HG03103 (cell line): Measurements from ENCODE around the gene MAMDC4.
"Not testable (repeated sequence)": the region's sequence is repeated elsewhere in the genome, so short reads cannot be mapped to it uniquely, and the experiment has no call there.

ENCODE experiments used
- ATAC-seq: cut with Tn5 transposase; IDR thresholded peaks from one replicate; pipeline ENCODE4 v1.9.1; 2021; ENCODE audit warnings: low read depth; ENCODE audit not compliant: unreplicated experiment

MAMDC4 gene

DNA sequence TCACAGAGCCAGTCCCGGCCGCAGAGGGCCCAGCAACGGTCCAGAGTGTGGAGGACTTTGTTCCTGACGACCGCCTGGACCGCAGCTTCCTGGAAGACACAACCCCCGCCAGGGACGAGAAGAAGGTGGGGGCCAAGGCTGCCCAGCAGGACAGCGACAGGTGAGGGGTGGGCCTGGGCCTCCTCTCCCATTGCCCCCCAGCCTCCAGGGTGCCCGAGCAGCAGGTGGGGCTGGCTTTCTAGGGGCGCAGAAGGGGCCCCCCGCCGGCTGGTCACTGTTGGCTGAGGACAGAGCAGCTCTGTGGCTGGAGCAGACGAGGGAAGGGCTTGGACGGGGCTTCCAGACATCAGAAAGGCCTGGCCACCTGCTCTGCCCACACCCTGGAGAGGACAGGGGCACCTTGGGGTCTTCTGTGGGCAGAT is 14.3 kb upstream of the MAMDC4 start:
- not testable (repeated sequence) for ATAC-seq

DNA sequence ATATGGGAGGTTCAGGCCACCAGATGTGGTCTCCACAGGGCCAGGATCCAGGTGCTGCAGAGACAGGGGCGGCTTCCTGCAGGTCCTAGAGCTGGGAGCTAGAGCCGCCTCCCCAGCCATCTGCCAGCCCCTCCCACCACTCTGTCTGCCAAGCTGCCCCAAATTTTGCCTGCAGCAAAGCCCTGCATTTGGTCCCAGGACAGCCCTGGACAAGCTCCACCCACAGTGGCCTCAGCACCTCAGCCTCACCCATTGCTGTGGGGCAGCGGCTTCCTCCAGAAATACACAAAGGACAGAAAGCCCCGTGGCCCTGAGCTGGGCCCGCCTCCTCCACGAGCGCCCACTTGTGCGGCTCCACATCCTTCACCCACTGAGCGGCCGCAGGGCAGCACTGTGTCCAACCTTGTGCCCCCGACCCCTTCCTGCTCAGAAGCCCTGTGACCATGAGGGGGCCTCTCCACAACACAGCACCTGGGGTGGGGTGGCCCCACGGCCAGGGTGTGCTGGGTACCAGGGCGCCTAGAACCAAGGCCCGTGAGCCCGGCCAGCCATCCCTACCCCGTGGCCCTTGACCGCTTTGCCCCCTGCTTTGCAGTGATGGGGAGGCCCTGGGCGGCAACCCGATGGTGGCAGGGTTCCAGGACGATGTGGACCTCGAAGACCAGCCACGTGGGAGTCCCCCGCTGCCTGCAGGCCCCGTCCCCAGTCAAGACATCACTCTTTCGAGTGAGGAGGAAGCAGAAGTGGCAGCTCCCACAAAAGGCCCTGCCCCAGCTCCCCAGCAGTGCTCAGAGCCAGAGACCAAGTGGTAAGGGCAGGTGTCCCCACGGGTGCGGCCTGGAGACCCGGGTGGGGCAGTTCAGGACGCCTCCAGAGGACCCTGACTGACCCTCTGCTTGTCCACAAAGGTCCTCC is 13.6 kb upstream of the MAMDC4 start:
- no peak for ATAC-seq

DNA sequence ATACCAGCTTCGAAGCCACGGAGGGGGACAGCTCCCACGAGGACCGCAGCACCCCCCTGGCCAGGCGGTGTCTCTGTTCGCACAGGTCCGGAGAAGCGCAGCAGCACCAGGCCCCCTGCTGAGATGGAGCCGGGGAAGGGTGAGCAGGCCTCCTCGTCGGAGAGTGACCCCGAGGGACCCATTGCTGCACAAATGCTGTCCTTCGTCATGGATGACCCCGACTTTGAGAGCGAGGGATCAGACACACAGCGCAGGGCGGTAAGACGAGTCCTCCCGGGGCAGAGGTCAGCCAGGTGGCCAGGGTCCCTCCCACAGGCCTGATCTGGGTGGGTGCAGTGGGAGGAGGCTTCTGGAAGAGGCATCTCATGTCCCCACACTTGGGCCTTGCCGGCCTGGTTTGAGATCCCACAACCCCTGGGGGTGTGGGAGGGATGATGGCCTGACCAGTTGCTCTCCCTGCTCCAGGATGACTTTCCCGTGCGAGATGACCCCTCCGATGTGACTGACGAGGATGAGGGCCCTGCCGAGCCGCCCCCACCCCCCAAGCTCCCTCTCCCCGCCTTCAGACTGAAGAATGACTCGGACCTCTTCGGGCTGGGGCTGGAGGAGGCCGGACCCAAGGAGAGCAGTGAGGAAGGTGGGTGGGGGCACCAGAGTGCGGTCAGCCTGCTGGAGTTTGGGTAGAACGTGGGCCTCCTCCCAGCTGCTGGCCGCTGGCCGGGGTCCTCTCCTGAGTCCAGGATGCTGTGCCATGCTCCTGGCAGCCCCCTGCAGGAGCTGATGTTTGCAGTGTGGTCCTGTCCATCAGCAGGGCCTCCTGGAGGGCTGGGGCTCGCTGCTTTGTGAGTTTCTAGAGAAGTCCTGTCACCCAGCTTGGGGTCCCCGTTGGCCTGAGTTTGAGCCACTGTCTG is 12.7 kb upstream of the MAMDC4 start:
- ATAC-seq, result no peak

DNA sequence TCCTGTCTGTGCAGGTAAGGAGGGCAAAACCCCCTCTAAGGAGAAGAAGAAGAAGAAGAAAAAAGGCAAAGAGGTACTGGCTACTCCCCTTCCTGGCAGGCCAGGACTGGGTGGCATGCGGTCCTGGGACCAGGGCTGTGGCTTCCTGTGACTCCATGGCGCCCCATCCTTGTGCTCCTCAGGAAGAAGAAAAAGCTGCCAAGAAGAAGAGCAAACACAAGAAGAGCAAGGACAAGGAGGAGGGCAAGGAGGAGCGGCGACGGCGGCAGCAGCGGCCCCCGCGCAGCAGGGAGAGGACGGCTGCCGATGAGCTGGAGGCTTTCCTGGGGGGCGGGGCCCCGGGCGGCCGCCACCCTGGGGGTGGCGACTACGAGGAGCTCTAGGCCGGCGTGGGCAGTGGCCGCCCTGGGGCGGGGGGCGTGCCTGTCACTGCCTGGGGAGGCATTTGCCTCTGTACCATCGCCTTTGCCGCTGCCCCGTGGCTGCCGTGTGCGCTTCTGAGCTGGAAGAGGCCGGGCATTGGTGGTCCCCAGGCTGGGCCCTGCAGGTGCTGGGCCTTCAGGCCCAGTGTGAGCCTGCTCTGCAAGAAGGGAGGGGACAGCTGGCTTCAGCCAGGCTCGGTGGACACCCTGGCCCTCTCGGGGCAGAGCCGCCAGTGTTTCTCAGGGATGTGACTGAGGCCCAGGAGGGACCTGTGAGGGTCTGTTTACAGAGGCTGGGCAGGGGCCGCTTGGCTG is 11.8 kb upstream of the MAMDC4 start:
- ATAC-seq, result no peak

DNA sequence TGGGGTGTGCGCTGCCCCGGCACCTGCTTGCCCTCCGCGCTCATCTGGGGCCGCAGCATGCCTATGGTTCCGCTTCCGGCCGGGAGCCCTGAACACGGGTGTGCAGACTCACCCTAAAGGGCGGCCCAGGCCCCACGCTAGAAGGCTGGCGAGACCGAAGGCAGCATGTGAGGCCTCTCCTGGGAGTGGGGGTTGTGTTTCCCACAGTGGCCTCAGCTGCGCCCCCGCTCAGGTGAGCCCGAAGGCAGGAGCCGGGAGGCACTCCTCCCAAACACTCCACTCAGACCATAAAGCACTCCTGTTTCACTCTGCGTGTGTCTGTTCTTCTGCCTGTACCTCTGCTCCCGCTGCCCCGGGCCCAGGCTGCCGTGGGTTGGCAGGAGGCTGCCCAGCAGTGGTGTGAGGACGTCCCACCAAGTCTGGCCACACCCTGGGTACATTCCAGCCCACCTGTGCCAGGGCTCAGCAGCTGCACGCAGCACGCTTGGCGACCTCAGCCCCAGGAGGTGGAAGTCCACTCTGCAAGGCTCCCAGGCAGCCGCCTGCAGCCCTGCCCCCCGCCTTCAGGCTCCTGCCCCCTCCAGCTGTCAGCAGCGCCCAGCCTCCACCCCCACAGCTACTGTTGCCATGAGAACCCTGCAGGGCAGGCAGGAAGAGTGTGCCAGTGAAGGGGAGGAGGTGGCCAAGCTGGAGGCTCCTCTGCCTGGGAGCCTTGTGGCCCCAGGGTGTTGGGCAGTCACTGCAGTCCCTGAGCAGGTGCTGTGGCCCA is 11.1 kb upstream of the MAMDC4 start:
- no peak for ATAC-seq

DNA sequence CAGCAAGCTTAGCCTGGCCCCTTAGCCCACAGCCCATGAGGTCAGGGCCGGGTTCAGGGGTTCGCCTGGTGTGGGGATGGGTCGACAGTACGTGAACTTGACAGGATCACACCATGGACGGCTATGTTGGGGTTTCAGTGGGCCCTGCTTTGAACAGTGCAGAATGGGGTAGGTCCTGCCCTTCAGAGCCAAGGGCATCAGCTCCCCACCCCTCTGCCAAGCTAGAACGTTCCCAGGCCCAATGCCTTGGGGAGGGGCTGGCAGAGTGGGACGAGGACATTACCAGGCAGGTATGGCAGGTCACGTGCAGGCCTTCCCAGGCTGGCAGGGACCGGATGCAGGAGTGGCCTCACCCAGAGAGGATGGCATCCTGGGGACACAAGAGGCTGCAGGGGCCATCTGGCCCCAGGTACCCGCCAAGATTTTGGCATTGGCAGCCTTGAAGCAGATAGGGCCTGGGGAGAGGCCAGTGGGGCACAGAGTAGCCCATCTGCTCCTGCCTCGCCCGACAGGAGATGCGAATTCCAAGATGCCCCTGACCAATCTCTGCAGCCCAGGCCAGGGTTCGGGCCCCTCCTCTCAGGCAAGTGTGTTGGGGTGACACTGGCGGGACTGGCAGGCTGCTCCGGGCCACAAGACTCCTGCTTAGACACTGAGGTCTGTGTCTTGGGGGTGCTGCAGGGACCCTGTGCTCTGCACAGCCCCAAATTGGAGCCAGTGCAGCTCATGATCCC is 10.3 kb upstream of the MAMDC4 start:
- not testable (repeated sequence) for ATAC-seq

DNA sequence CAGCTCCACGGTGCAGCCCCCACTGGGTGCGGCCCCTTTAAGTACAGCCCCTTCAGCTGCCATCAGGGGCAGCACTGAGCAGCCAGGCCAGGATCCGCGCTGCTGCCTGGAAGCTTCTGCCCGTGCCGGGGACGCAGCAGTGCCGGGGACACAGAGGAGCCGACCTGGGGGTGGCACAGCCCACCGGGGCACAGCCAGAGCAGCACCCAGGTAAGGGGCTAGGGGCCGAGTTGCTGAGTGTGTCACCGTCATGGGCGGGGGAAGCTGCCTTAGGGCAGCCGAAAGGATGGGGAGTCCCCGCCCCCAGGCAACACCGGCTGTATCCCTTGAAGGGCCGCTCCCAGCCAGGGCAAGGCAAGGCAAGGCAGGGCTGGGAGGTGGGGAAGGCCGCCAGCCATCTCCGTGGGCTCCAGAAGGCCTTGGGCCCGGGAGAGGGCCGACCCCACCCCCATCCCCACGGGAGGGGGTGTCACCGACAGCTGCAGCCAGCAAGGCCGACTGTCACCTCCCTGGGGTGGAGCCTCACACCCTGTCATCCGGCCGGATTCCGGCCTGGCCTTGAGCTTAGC is 9.7 kb upstream of the MAMDC4 start, which contains the start of gene AJM1:
Gene AJM1, plus strand, starts transcription at position 99 of the 569 bp plus-strand sequence. CDS start 1,937 bp downstream, outside the sequence.
- ATAC-seq, result peak; percentile 62

DNA sequence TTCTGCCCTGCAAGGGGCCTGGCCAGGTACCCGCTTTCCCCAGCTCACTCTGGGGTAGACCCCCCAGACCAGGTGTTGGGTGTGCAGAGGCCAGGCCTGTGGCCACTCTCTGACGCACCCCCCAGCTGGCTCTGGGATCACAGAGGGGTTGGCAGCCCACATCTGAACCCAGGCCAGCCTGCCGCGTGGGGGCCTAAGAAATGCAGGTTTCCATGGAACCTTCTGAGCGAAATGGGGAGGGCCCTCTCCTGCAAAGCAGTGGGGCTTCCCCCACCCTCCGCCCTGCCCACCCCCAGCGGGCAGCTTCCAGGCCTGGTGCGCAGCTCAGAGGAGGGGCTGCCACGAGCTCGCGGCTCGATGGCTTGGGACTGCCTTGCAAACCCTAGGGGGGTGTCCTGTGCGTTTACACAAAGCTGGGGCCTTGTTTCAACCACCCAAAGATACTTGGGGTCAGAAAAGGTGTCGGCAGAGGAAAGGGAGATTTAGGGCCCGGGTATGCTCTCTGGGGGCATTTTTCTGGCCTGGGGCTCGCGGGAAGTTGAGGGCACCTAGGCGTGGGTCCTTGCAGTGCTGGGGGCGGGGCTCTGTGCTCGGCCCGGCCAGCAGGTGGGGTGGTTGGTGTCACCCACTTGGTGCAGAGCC is 8.9 kb upstream of the MAMDC4 start:
- ATAC-seq, result not testable (repeated sequence)

DNA sequence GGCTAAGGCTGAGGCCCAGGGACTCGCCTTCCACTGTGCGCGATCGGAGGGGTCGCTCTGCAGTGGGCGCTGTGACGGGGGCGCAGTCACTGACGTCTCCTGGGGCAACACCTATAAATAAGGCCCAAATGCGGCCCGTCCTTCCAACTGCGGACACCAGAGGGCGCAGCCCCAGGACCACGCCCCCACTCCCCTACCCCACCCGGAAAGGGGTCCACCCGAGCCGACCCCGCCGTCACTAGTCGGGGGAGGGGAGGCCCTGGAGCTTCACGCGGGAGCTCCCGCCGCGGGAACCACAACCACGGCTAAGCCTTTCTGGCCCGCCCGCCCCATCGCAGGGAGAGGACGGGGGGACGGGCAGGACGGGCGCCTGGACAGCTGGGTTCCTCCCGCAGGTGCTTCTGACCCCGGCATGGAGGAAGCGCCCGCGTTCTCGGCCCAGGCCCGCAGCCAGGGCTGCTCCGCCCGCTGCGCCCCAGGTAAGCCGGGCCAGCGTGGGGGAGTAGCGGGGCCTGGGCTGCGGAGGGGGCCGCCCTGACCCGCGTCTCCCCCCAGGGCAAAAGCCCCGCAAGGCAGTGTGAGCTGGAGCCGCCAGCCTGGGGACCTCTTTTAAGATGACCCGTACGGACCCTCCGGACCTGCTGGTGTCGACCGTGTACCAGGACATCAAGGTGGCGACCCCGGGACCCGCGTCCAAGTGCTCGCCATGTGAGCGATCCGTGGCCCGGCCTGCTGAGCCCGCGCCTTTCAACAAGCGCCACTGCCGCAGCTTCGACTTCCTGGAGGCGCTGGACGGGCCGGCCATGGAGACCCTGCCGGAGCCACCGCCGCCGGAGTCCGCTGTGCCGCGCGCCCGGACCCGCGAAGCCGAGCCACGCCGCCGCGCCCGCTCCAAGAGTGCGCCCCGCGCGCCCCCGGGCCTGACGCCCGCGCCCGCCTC is 8.1 kb upstream of the MAMDC4 start:
- ATAC-seq, result not testable (repeated sequence)

DNA sequence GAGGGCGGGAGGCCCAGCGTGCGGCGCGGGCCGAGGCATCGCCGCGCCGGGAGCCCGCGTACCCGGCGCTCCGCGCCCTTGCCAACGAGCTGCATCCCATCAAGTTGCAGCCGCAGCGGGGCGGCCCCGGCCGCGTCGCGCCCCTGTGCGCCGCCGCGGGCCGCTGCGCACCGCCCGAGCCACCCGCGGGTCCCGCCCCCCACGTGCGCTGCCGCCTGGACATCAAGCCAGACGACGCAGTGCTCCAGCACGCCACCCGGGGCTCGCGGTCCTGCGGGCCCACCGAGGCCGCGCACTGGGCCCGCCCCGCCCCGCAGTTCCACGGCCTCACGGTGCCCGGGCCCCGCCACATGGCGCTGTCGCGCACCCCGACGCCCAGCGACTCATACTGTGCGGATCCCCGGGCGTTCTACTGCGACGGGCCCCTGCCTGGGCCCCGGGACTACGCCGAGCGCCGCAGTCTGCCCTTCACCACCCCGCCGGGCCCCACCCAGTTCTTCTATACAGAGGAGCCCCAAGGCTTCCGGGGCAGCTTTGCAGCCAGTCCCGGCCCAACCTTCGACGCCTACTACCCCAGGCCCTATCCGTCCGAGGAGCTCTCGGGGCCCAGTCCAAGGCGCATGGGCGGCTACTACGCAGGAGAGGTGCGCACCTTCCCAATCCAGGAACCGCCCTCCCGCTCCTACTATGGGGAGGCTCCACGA is 7.2 kb upstream of the MAMDC4 start:
- ATAC-seq, result no peak

DNA sequence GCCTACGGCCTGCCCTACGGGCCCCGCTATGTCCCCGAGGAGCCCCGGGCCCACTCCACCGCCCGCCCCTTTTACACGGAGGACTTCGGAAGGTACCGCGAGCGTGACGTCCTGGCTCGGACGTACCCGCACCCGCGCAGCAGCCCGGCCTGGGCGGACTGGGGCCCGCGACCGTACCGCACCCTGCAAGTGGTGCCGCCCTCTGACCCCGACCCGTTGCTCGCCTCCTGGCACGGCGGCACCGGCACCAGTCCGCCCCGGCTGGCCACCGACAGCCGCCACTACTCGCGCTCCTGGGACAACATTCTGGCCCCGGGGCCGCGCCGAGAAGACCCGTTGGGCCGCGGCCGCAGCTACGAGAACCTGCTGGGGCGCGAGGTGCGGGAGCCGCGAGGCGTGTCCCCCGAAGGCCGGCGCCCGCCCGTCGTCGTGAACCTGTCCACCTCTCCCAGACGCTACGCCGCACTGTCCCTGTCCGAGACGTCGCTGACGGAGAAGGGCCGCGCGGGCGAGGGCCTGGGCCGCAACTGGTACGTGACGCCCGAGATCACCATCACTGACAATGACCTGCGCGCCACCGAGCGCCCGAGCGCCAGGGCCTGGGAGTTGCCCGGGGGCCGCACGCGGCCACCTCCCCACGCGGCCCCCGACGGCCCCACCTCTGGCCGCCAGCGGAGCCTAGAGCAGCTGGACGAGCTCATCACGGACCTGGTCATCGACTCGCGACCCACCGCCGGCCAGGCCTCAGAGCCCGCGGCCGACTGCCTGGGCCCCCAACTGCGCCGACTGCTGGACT is 6.5 kb upstream of the MAMDC4 start:
- no peak for ATAC-seq

DNA sequence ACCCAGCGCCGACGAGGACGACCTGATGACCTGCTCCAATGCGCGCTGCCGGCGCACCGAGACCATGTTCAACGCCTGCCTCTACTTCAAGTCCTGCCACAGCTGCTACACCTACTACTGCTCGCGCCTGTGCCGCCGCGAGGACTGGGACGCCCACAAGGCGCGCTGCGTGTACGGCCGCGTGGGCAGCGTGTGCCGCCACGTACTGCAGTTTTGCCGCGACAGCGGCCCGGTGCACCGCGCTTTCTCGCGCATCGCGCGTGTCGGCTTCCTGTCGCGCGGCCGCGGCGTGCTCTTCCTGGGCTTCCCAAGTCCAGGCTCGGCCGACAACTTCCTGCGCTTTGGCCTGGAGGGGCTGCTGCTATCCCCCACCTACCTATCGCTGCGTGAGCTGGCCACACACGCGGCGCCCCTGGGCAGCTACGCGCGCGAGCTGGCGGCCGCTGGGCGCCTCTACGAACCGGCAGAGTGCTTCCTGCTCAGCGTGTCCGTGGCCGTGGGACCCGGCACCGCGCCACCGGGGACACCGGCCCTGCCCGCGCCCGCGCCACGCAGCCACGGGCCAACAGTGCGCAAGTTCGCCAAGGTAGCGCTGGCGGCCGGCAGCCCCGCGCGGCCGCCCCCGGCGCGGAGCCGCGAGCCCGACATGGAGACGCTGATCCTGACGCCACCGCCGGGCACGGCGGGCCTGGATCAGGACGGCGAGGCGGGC is 5.6 kb upstream of the MAMDC4 start:
- no peak for ATAC-seq

DNA sequence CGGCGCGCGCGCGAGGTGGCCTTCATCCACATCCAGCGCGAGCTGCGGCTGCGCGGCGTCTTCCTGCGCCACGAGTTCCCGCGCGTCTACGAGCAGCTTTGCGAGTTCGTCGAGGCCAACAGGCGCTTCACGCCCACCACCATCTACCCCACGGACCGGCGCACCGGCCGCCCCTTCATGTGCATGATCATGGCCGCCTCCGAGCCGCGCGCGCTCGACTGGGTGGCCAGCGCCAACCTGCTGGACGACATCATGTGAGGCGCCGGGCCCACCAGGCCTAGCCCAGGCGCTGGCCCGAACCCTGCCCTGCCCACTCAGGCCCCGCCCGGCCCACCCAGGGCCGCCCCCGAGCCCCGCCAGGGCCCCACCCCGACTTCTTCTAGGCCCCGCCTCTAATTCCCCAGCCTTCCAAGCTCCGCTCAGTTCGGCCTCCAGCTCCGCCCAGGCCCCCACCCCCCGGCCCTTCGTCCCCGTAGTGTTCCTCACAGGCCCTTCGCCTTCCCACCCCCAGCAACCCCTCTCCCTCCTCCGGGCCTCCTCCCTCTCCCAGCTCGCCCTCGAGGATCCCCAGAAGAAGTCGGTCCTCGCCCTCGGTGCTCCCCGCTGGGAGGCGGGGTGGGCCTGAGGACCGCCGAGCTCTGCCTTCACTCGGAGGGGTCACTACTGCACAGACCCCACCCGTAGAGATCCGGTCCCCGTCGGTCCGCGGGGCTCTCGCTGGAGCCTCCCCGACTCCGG is 4.9 kb upstream of the MAMDC4 start:
- no peak for ATAC-seq

DNA sequence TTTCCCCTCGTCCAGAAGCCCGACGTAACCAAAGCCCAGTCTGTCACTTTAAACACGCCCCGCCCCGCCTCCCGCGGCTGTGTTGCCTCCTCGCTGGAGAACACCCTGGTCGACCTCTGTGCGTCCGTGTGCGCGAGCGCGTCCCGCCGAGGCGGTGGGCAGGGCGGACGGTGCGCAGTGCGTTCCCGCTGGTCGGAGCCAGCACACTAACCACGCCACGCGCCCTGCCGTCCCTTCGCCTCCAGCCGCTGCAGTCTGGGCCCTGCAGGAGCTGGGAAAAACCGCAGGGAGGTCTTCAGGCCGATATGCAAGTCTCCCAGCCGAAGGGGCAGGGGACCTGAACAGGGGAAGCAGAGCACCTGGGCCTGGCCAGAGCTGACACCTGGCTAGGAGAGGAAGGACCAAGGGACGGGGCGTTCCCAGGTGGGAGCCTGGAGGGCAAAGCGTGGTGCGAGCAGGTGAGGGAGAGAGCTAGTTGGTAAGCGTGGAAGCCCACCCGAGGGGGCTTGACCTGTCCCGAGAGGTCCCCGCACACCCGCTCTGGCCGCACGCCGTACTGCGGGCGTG is 4.2 kb upstream of the MAMDC4 start:
- ATAC-seq, result no peak
